HT1080 (cell line): ENCODE measurements around the gene PLP1. TPM values are rescaled to one million over a fixed set of nuclear protein-coding genes. Genes with fewer than 3 reads are reported as not detected.
A peak's percentile ranks its signal among the peaks of the same experiment; 100 is the strongest.
"Not testable (repeated sequence)": the region's sequence is repeated elsewhere in the genome, so short reads cannot be mapped to it uniquely, and the experiment has no call there.

Experiments
- DNase-seq: peaks from one replicate; pipeline ENCODE4 v3.0.0-alpha.2; 2015; ENCODE audit warnings: low read depth
- total RNA-seq: library from RNA; depleted of rRNA; stranded (reverse); fragments of >200 nt; shearing (Covaris generic); gene quantifications from 2 replicates; pipeline ENCODE4 v1.2.3, GENCODE V29; 2014

The PLP1 gene
- total RNA-seq, 1 experiment from 2014 or later, result 0.37 TPM

- DNase-seq, result no peak
Observed at GRCh38 chrX:103780336-103781061, 3.9 kb downstream of the PLP1 start.

GRCh38 chrX:103781062-103781402 lies 4.4 kb downstream of the PLP1 start:
- DNase-seq, result no peak

GRCh38 chrX:103781706-103782105 lies 5.1 kb downstream of the PLP1 start:
- no peak for DNase-seq

GRCh38 chrX:103782640-103783039 lies 6.0 kb downstream of the PLP1 start:
- DNase-seq, result no peak

GRCh38 chrX:103783196-103783595 lies 6.6 kb downstream of the PLP1 start:
- no peak for DNase-seq

GRCh38 chrX:103783971-103784370 lies 7.3 kb downstream of the PLP1 start:
- no peak for DNase-seq

GRCh38 chrX:103789004-103789403 lies 12.4 kb downstream of the PLP1 start:
- DNase-seq, result no peak

- DNase-seq, result no peak
Observed at GRCh38 chrX:103791228-103791627, 14.6 kb downstream of the PLP1 start.

GRCh38 chrX:103791826-103792485 lies 15.3 kb downstream of the PLP1 start:
- DNase-seq, result no peak

GRCh38 chrX:103792916-103793544 lies 16.4 kb downstream of the PLP1 start:
- DNase-seq, result peak; percentile 61

GRCh38 chrX:103793545-103793940 lies 16.9 kb downstream of the PLP1 start:
- peak; percentile 27 for DNase-seq

GRCh38 chrX:103794119-103794518 lies 17.5 kb downstream of the PLP1 start:
- DNase-seq, result no peak

GRCh38 chrX:103797691-103798090 lies 21.1 kb downstream of the PLP1 start:
- DNase-seq, result peak; percentile 27

- no peak for DNase-seq
Observed at GRCh38 chrX:103800318-103800717, 23.7 kb downstream of the PLP1 start.

- no peak for DNase-seq
Observed at GRCh38 chrX:103805860-103806259, 29.2 kb downstream of the PLP1 start.

GRCh38 chrX:103806862-103807474 lies 30.3 kb downstream of the PLP1 start:
- DNase-seq, result no peak

- DNase-seq, result no peak
Observed at GRCh38 chrX:103811858-103812257, 35.2 kb downstream of the PLP1 start.

GRCh38 chrX:103817101-103817500 lies 40.5 kb downstream of the PLP1 start:
- not testable (repeated sequence) for DNase-seq

- DNase-seq, result no peak
Observed at GRCh38 chrX:103817502-103817901, 40.9 kb downstream of the PLP1 start.

- DNase-seq, result no peak
Observed at GRCh38 chrX:103818842-103819619, 42.4 kb downstream of the PLP1 start.

- not testable (repeated sequence) for DNase-seq
Observed at GRCh38 chrX:103820802-103821201, 44.2 kb downstream of the PLP1 start.
